Epithelial cell of alveolus of lung (primary cell): Measurements from ENCODE around the gene ZSCAN18. TPM values are rescaled to one million over a fixed set of nuclear protein-coding genes. Genes with fewer than 3 reads are reported as not detected.

Experiments
- total RNA-seq: library from RNA; depleted of rRNA; stranded (reverse); fragments of >200 nt; gene quantifications from 2 replicates; pipeline ENCODE4 v1.2.1, GENCODE V29; 2015

ZSCAN18 gene
- 38.9 and 83.2 TPM in 2 replicates for total RNA-seq

GRCh38 chr19:58097781-58098681 is at the start of gene ZSCAN18:
Gene ZSCAN18, minus strand, starts transcription at chr19:58098231. Its CDS starts 7,964 bp downstream, at chr19:58090267.

DNA sequence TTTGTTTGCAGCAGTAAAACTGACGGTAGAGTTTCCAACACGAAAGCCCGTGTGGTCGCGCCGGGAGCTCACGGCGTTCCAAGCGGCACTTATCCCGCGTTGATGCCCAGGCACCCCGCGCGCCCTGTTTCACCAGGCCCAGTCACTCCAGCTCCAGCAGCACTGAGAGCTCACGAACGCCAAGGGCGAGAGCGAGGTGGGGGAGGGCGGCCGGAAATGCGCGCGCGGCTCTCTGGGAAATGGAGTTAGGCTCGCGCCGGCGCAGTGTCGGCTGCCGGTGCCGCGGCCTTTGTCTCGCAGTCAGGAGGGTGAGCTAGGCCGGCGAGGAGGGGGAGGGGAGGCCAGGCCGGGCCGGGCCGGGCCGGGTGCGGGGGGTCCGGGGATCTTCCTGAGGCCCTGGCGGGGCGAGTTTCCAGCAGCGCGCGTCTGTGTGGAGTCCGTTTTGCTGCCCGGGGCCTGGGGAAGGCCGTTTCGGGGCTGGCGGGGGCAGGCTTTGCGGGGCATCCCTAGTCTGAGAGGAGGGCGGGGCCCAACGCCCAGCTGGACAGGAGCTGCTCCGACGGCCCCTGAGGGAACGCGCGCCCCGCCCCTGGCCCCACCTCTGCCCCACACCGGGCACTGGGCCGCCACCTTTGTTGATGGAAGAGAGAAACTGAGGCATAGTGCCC is 38.9 kb downstream of the ZSCAN18 start, which contains the start of gene ZNF135:
TSS of gene ZNF135 (plus strand) at position 280 of the 668 bp plus-strand sequence. CDS start 721 bp downstream, outside the sequence.

Other genes starting within 250 kb of the ZSCAN18 start
- gene ZNF587, start 248.4 kb downstream of the ZSCAN18 start, total RNA-seq, result 16.4 and 20.1 TPM in 2 replicates
- gene ZNF814, start 209.2 kb downstream of the ZSCAN18 start, total RNA-seq, result 4.5 and 6.9 TPM in 2 replicates
- 7.1 and 13.5 TPM in 2 replicates for gene ZNF417, start 181.6 kb downstream of the ZSCAN18 start, total RNA-seq
- 1.7 TPM in 2 replicates for gene ZNF418, start 162.8 kb downstream of the ZSCAN18 start, total RNA-seq
- gene ZNF256, start 150.5 kb downstream of the ZSCAN18 start, total RNA-seq, result 4.1 and 5.6 TPM in 2 replicates
- gene C19orf18, start 123.7 kb downstream of the ZSCAN18 start, total RNA-seq, result not detected in 2 replicates
- 9.1 and 37.8 TPM in 2 replicates for gene ZNF606, start 95.4 kb downstream of the ZSCAN18 start, total RNA-seq
- not detected in 2 replicates for gene ZSCAN1, start 64.2 kb downstream of the ZSCAN18 start, total RNA-seq
- 3.2 and 3.5 TPM in 2 replicates for gene ZNF135, start 38.9 kb downstream of the ZSCAN18 start, total RNA-seq
- gene ZNF329, start 52.6 kb upstream of the ZSCAN18 start, total RNA-seq, result 5.7 and 11.2 TPM in 2 replicates
- gene ZNF274, start 84.8 kb upstream of the ZSCAN18 start, total RNA-seq, result 20.8 and 21.2 TPM in 2 replicates
- 27.8 and 37.7 TPM in 2 replicates for gene ZNF544, start 130.7 kb upstream of the ZSCAN18 start, total RNA-seq
- gene ZNF8, start 180.7 kb upstream of the ZSCAN18 start, total RNA-seq, result 4.8 and 8.3 TPM in 2 replicates
- 22.1 and 35.2 TPM in 2 replicates for gene ERVK3-1, start 207.1 kb upstream of the ZSCAN18 start, total RNA-seq
- gene ZSCAN22, start 228.8 kb upstream of the ZSCAN18 start, total RNA-seq, result 1.4 and 2.6 TPM in 2 replicates